Type B pancreatic cell (in vitro differentiated cells): ENCODE data around the gene CYP27B1. TPM values are rescaled to one million over a fixed set of nuclear protein-coding genes. Genes with fewer than 3 reads are reported as not detected.

Experiments
- DNase-seq: peaks from one replicate; pipeline ENCODE4 v3.0.0; 2021; ENCODE audit warnings: mixed read lengths; ENCODE audit not compliant: unreplicated experiment; ENCODE audit errors: extremely low spot score
- H3K27ac Mint-ChIP-seq: 2 replicates; pipeline ENCODE4 v1.8.0; 2021; ENCODE audit warnings: mild to moderate bottlenecking, mixed read lengths
- H3K27me3 Mint-ChIP-seq: 2 replicates; pipeline ENCODE4 v1.8.0; 2021; ENCODE audit warnings: mixed read lengths
- H3K36me3 Mint-ChIP-seq: 2 replicates; pipeline ENCODE4 v1.8.0; 2021; ENCODE audit warnings: mixed read lengths
- H3K4me1 Mint-ChIP-seq: one replicate; pipeline ENCODE4 v1.8.0; 2021; ENCODE audit warnings: mixed read lengths; ENCODE audit not compliant: unreplicated experiment
- H3K4me3 Mint-ChIP-seq: 2 replicates; pipeline ENCODE4 v1.8.0; 2021; ENCODE audit warnings: mild to moderate bottlenecking, mixed read lengths
- H3K9me3 Mint-ChIP-seq: 2 replicates; pipeline ENCODE4 v1.8.0; 2021; ENCODE audit warnings: mixed read lengths
- total RNA-seq: library from RNA; stranded (reverse); gene quantifications from 2 replicates; pipeline ENCODE4 v1.2.1, GENCODE V29; 2021; ENCODE audit warnings: low replicate concordance
- TF ChIP-seq, protein P1 (sequence below): fragments of 200-600 bp; sonication (generic); conservative IDR thresholded peaks from 2 replicates; pipeline ENCODE4 v1.5.0; 2021; ENCODE audit warnings: antibody characterized with exemption, mild to moderate bottlenecking

CYP27B1 gene
- total RNA-seq, 1 donor from 2014 or later = 2.2 TPM

DNA sequence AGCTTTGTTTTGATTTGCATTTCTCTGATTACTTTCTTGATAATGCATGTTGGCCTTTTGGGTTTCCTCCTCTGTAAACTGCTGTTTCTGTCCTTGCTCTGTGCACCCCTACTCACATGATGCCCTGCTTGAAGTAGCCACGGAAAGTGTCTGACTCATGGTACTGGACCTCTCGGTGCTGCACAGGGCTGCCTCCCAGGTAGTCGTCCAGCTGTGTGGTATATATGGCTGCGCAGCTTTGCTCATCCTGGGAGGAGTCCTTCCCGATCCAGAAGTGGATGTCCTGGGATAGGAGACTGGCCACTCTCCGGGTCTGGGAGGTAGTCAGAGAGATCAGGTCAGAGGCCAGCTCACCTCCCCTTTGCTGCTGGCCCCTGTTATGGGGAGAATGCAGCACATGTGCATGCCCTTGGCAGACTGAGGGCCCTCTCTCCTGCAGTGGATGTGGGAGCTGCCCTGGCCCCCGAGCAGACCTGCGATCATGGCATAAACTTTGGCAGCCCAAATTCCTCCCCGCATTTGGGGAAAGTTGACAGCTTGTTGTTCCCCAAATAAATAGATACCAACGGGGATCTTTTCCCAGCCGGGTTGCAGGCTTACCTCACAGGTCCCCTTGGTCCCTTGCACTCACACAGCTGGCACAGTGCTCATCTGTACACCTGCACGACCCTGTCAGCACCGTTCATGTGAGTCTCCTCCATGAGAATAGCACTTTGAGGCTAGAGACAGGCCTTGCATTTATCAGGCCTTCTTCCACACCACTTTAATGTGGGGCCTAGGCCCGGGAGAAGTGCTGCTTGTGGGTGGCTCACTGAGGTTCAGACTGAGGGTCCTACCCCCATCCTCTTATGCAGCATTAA is 46.5 kb upstream of the CYP27B1 start:
- DNase-seq = no peak
- Mint-ChIP-seq H3K27ac (no peak overlapping the region), H3K27me3 (no peaks in the 10 kb centered on the region), H3K4me1 (peaks cover 1% of the 10 kb centered on the region), H3K4me3 (no peak overlapping the region), H3K36me3 (no peaks in the 10 kb centered on the region), H3K9me3 (no peaks in the 10 kb centered on the region)
- TF ChIP-seq, protein P1, sequence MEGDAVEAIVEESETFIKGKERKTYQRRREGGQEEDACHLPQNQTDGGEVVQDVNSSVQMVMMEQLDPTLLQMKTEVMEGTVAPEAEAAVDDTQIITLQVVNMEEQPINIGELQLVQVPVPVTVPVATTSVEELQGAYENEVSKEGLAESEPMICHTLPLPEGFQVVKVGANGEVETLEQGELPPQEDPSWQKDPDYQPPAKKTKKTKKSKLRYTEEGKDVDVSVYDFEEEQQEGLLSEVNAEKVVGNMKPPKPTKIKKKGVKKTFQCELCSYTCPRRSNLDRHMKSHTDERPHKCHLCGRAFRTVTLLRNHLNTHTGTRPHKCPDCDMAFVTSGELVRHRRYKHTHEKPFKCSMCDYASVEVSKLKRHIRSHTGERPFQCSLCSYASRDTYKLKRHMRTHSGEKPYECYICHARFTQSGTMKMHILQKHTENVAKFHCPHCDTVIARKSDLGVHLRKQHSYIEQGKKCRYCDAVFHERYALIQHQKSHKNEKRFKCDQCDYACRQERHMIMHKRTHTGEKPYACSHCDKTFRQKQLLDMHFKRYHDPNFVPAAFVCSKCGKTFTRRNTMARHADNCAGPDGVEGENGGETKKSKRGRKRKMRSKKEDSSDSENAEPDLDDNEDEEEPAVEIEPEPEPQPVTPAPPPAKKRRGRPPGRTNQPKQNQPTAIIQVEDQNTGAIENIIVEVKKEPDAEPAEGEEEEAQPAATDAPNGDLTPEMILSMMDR = no peak

DNA sequence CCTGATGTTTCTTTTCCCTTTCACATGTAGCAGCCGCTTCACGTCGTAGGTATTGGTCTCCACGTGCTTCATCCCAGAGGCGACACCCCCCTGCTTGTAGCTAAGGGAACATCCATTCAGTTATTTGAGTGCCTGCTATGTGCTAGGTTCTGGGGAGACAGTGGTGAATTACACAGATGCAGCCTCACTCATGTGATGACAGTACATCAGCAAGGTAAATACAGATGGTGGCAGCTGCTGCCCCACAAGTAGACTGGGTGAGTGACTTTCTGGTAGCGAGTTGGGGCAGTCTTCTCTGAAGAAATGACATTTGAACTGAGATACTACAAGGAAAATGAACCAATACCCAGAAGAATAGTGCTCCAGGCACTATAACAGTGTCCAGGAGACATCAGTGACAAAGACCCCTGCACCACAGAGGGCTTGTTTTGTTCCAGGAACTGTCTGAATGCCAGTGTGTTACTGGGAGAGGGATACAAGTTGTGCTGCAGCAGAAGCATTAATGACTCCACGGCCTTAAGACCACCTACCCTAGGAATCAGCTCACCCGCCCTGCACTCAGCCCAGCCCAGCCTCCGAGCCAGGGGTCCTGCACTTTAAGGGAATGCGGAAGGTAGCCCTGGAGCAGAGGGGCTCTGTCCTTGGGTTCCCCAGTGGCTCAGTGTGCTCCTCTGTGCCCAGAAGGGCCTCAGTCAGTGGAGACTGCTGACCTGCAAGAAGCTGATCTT is 44.3 kb upstream of the CYP27B1 start:
- Mint-ChIP-seq H3K36me3 (no peaks in the 10 kb centered on the region), H3K27me3 (no peaks in the 10 kb centered on the region), H3K9me3 (no peaks in the 10 kb centered on the region), H3K27ac (no peak overlapping the region), H3K4me3 (no peak overlapping the region), H3K4me1 (no peaks in the 10 kb centered on the region)
- DNase-seq = no peak
- TF ChIP-seq, protein P1 = no peak

DNA sequence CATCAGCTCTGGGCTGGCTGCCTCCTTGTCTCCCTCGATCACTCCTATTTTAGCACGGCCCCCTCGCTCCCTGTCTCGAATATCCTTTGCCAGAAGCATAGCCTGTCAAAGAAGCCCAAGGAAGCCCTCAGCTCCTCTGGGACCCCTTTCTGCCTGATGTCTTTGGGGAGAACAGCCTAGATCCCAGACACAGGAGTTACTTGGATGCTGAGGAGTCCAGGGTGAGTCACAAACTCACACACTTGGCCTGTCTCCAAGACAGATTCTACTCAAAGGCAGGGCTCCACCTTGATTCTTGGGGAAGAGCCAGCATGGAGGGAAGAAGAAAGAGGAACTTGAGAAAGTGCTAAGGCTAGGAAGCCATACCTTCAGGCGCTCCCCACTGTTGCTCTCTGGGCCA is 43.6 kb upstream of the CYP27B1 start:
- Mint-ChIP-seq H3K27ac (no peak overlapping the region), H3K4me1 (no peaks in the 10 kb centered on the region), H3K9me3 (no peaks in the 10 kb centered on the region), H3K36me3 (no peaks in the 10 kb centered on the region), H3K27me3 (no peaks in the 10 kb centered on the region), H3K4me3 (no peak overlapping the region)
- DNase-seq = no peak
- TF ChIP-seq, protein P1 = no peak

DNA sequence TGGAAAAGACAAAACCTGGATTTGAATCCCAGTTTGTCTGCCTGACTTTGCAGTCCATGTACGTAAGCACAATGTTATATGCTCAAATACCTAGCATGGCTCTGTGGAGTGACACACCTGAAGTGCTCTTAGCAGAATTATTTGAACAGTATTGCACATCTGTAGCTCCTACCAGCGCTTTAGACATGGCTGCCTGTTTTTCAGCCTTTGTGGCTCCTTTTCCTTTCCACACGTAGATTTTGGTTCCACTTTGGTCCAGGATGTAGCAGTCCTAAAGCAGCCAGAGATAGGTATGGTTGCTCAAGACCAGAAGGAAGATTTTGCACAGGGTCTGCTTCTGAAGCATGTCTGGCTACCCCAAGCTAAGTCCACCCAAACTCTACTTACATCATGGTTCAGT is 42.5 kb upstream of the CYP27B1 start:
- TF ChIP-seq, protein P1 = no peak
- no peaks in the 10 kb centered on the region for H3K9me3 Mint-ChIP-seq
- no peaks in the 10 kb centered on the region for H3K27me3 Mint-ChIP-seq
- no peak overlapping the region for H3K4me3 Mint-ChIP-seq
- H3K36me3 Mint-ChIP-seq = no peaks in the 10 kb centered on the region
- no peak overlapping the region for H3K27ac Mint-ChIP-seq
- H3K4me1 Mint-ChIP-seq = no peaks in the 10 kb centered on the region
- DNase-seq = no peak

DNA sequence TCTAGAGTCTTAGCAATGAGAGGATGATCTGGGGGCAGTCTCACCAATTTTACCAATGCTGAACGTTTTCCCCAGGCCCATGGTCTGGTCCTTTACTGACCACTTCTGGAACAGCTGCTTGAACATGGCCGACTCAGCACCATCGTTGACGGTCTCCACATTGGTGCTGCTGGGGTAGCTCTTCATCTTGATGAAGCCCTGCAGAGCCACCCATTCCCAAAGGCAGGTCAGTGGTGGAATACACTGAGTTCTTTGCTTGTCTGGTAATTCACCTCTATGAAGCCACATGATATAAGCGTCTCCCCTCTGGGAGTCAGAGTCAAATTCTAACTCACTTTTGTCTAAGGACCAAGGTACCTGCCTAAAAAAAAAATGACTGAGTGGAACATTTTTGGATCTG is 41.5 kb upstream of the CYP27B1 start:
- Mint-ChIP-seq H3K27ac (no peak overlapping the region), H3K4me3 (no peak overlapping the region), H3K36me3 (no peaks in the 10 kb centered on the region), H3K9me3 (no peaks in the 10 kb centered on the region), H3K27me3 (no peaks in the 10 kb centered on the region), H3K4me1 (no peaks in the 10 kb centered on the region)
- DNase-seq = no peak
- TF ChIP-seq, protein P1 = no peak
